Activated naive CD8-positive, alpha-beta T cell treated with anti-CD3 and anti-CD28 coated beads, Interleukin-2, amount 50 U/mL, for 24 hours (primary cell): ENCODE results near the gene GPR139.

Experiments
- ATAC-seq: fragments of 150-1000 bp; cut with Tn5 transposase; one replicate; pipeline ENCODE4 v1.10.0; 2021
- DNase-seq: peaks from one replicate; pipeline ENCODE4 v3.0.0; 2021
- H3K27ac Mint-ChIP-seq: one replicate; pipeline ENCODE4 v1.8.0; 2021; ENCODE audit warnings: mild to moderate bottlenecking, mixed read lengths
- H3K27me3 Mint-ChIP-seq: one replicate; pipeline ENCODE4 v1.8.0; 2021; ENCODE audit warnings: mixed read lengths
- H3K36me3 Mint-ChIP-seq: one replicate; pipeline ENCODE4 v1.8.0; 2021; ENCODE audit warnings: low read depth, mixed read lengths
- H3K4me1 Mint-ChIP-seq: one replicate; pipeline ENCODE4 v1.8.0; 2021; ENCODE audit warnings: mixed read lengths
- H3K4me3 Mint-ChIP-seq: one replicate; pipeline ENCODE4 v1.8.0; 2021; ENCODE audit warnings: mild to moderate bottlenecking, moderate library complexity, mixed read lengths
- H3K9me3 Mint-ChIP-seq: one replicate; pipeline ENCODE4 v1.8.0; 2021; ENCODE audit warnings: mixed read lengths

The GPR139 gene

DNA sequence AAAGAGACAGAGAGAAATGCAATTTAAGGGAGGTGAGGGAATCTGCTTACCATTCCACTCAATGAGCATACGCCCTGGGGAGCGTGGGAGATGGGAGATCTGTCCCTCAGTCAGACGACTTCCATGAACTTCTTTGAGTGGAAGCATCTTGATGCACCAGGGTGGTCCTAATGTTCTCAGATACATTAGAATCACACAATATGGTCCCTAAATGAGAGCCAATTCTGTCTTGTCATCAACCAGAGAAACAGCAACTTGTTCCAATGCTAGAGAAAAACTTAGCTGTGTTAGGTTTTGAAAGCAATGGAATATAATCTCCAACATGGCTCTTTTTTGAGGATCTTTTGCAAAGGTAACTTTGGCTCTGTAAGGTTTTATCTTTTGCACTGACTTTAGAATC, 44.1 kb downstream of the GPR139 start:
- Mint-ChIP-seq H3K27ac (no peak overlapping the region), H3K4me1 (no peaks in the 10 kb centered on the region), H3K27me3 (no peaks in the 10 kb centered on the region), H3K9me3 (peaks cover 9% of the 10 kb centered on the region), H3K4me3 (no peak overlapping the region), H3K36me3 (no peaks in the 10 kb centered on the region)
- DNase-seq (no peak), ATAC-seq (no peak)

GRCh38 chr16:20026361-20027072, 47.2 kb downstream of the GPR139 start:
- ATAC-seq (no peak), DNase-seq (no peak)
- Mint-ChIP-seq H3K27ac (no peak overlapping the region), H3K4me3 (no peak overlapping the region), H3K9me3 (no peaks in the 10 kb centered on the region), H3K4me1 (no peaks in the 10 kb centered on the region), H3K27me3 (no peaks in the 10 kb centered on the region), H3K36me3 (no peaks in the 10 kb centered on the region)

- H3K4me1 Mint-ChIP-seq = no peaks in the 10 kb centered on the region
- H3K27ac Mint-ChIP-seq = no peak overlapping the region
- no peaks in the 10 kb centered on the region for H3K9me3 Mint-ChIP-seq
- DNase-seq (no peak), ATAC-seq (no peak)
- no peaks in the 10 kb centered on the region for H3K27me3 Mint-ChIP-seq
- H3K4me3 Mint-ChIP-seq = no peak overlapping the region
- no peaks in the 10 kb centered on the region for H3K36me3 Mint-ChIP-seq
Observed at GRCh38 chr16:20023190-20023589, 50.5 kb downstream of the GPR139 start.

GRCh38 chr16:20020976-20021375, 52.7 kb downstream of the GPR139 start:
- ATAC-seq = no peak
- DNase-seq = no peak
- no peaks in the 10 kb centered on the region for H3K27me3 Mint-ChIP-seq
- H3K9me3 Mint-ChIP-seq = no peaks in the 10 kb centered on the region
- no peaks in the 10 kb centered on the region for H3K4me1 Mint-ChIP-seq
- H3K27ac Mint-ChIP-seq = no peak overlapping the region
- H3K36me3 Mint-ChIP-seq = no peaks in the 10 kb centered on the region
- H3K4me3 Mint-ChIP-seq = no peak overlapping the region

GRCh38 chr16:20020083-20020482, 53.6 kb downstream of the GPR139 start:
- H3K4me3 Mint-ChIP-seq = no peak overlapping the region

DNA sequence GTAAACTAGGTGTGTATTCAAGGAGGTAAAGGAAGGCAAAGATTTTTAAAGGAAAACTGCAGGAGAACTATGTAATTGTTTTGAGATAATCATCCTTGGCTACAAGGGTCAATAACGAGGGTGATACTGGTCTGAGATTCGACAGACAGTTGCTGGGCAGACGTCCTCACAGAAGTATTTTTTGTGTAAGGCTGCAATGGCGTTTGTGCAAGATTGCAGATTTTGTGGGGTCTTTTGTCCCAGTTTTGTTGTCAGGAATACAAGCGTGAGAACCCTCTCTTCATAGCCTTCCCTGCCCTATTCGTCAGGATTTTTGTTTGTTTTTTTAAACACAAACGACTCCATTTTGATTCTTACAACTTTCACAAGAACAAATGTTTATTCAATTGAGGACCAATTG, 57.5 kb downstream of the GPR139 start:
- no peaks in the 10 kb centered on the region for H3K4me1 Mint-ChIP-seq
- H3K27me3 Mint-ChIP-seq = no peaks in the 10 kb centered on the region
- no peaks in the 10 kb centered on the region for H3K36me3 Mint-ChIP-seq
- DNase-seq (no peak), ATAC-seq (no peak)
- H3K4me3 Mint-ChIP-seq = no peak overlapping the region
- no peak overlapping the region for H3K27ac Mint-ChIP-seq
- no peaks in the 10 kb centered on the region for H3K9me3 Mint-ChIP-seq

More at GRCh38 chr16:20020083-20020482, 53.6 kb downstream of the GPR139 start:
- no peaks in the 10 kb centered on the region for H3K9me3 Mint-ChIP-seq
- H3K36me3 Mint-ChIP-seq = no peaks in the 10 kb centered on the region
- no peak for DNase-seq
- H3K27ac Mint-ChIP-seq = no peak overlapping the region
- no peaks in the 10 kb centered on the region for H3K27me3 Mint-ChIP-seq
- no peaks in the 10 kb centered on the region for H3K4me1 Mint-ChIP-seq
- no peak for ATAC-seq

GRCh38 chr16:20004931-20005330, 68.8 kb downstream of the GPR139 start:
- ATAC-seq (no peak), DNase-seq (no peak)
- H3K27me3 Mint-ChIP-seq = no peaks in the 10 kb centered on the region
- no peaks in the 10 kb centered on the region for H3K4me1 Mint-ChIP-seq
- no peaks in the 10 kb centered on the region for H3K36me3 Mint-ChIP-seq
- no peak overlapping the region for H3K4me3 Mint-ChIP-seq
- H3K27ac Mint-ChIP-seq = no peak overlapping the region
- no peaks in the 10 kb centered on the region for H3K9me3 Mint-ChIP-seq

DNA sequence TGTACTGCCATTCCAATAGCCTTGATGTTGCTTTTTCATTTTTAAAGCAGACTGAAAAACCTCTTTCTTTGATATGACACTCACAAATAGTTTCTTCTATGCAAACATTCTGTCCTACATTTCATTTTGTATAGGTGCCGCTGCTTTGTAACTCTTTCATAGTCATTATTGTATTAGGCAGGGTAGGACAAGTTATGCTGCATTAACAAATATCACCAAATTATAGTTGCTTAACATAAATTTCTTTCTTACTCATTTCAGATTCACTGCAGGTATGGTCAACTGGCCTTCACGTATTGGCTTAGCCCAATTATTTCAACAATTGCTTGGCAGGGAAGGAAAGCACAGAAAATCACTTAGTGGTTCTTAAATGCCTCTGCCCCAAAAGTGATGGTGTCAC, 70.8 kb downstream of the GPR139 start:
- H3K36me3 Mint-ChIP-seq = no peaks in the 10 kb centered on the region

GRCh38 chr16:20001856-20002707, 71.6 kb downstream of the GPR139 start:
- no peak overlapping the region for H3K4me3 Mint-ChIP-seq
- H3K27ac Mint-ChIP-seq = no peak overlapping the region

More for the DNA sequence above, 70.8 kb downstream of the GPR139 start:
- no peak for DNase-seq
- no peak overlapping the region for H3K27ac Mint-ChIP-seq
- H3K4me3 Mint-ChIP-seq = no peak overlapping the region
- H3K4me1 Mint-ChIP-seq = no peaks in the 10 kb centered on the region
- ATAC-seq = no peak
- H3K9me3 Mint-ChIP-seq = no peaks in the 10 kb centered on the region
- no peaks in the 10 kb centered on the region for H3K27me3 Mint-ChIP-seq

GRCh38 chr16:19997734-19998133, 76.0 kb downstream of the GPR139 start:
- no peaks in the 10 kb centered on the region for H3K9me3 Mint-ChIP-seq
- ATAC-seq (no peak), DNase-seq (no peak)
- H3K27ac Mint-ChIP-seq = no peak overlapping the region
- no peaks in the 10 kb centered on the region for H3K4me1 Mint-ChIP-seq
- H3K4me3 Mint-ChIP-seq = no peak overlapping the region
- H3K36me3 Mint-ChIP-seq = no peaks in the 10 kb centered on the region
- H3K27me3 Mint-ChIP-seq = no peaks in the 10 kb centered on the region

More at GRCh38 chr16:20001856-20002707, 71.6 kb downstream of the GPR139 start:
- Mint-ChIP-seq H3K36me3 (no peaks in the 10 kb centered on the region), H3K9me3 (no peaks in the 10 kb centered on the region), H3K4me1 (no peaks in the 10 kb centered on the region), H3K27me3 (no peaks in the 10 kb centered on the region)
- DNase-seq (no peak), ATAC-seq (no peak)

DNA sequence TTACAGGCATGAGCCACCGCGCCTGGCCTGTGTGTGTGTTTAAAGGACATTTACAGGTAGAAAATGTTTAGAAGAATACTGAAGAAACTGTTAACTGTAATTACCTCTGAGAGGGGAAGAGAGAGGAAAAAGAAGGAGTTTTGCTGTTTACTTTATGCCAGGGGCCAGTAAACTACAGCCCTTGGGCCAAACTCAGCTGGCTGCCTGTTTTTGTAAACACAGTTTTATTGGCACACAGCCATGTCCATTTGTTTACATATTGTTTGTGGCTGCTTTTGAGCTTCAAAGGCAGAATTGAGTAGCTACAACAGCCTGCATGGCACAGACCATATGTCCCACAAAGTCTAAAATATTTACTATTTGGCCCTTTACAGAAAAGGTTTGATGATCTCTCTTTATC, 76.4 kb downstream of the GPR139 start:
- Mint-ChIP-seq H3K27me3 (no peaks in the 10 kb centered on the region), H3K27ac (no peak overlapping the region), H3K4me3 (no peak overlapping the region), H3K9me3 (no peaks in the 10 kb centered on the region), H3K4me1 (no peaks in the 10 kb centered on the region), H3K36me3 (no peaks in the 10 kb centered on the region)
- DNase-seq (no peak), ATAC-seq (no peak)

DNA sequence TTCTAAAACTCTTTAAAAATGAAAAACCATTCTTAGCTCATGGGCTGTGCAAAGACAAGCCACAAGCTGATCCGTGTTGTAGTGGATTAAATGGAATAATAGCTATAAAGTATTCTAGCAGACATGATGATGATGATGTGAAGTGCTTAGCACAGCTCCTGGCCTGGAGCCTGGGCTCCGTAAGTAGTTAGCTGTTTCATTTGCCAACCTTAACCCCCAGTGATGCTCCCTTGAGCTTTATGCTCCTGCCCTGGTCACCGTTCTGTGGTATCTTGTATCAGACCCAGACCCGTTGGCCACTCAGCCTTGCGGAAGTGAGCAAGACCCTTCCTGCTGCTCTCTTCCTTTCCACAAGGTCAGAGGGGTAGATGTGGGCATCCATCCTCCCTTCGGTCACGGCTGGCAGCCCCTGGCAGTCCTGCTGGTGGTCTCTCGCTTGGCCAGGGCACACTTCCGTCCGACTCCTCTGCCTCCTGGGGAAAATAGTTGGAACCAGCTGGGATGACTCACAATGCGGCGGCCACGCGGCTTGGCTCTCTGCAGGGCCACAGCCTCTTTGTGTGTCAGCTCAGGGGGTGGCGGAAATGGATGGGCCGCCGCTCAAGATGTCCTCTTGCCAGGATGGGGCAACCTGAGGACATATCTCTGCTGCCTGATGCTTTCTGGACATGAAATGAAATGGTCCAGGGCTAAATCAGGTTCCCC, 79.1 kb downstream of the GPR139 start:
- Mint-ChIP-seq H3K36me3 (no peaks in the 10 kb centered on the region), H3K27me3 (no peaks in the 10 kb centered on the region), H3K9me3 (no peaks in the 10 kb centered on the region), H3K4me3 (no peak overlapping the region), H3K4me1 (no peaks in the 10 kb centered on the region), H3K27ac (no peak overlapping the region)
- ATAC-seq = no peak
- DNase-seq = no peak

DNA sequence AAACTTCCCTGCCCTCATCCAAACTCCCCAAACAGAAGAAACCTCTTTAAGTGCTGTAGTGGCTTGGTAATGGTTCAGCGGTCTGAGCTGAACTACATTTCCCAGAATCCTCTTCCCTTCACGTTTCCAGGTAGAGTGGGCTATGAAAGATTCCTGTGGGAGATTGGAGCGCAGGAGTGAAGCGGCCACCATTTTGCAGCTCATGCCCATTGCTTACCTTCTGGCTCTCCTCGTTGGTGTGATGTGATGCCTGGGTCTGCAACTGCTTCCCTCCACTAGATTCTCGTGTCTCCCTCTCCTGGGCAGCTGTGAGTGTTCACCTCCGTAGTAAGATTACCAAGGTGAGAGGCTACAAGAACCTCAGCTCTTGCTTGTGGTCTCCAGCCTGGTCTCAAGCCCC, 82.1 kb downstream of the GPR139 start:
- no peaks in the 10 kb centered on the region for H3K27me3 Mint-ChIP-seq
- H3K36me3 Mint-ChIP-seq = no peaks in the 10 kb centered on the region
- DNase-seq = no peak
- ATAC-seq = no peak
- no peak overlapping the region for H3K4me3 Mint-ChIP-seq
- no peak overlapping the region for H3K27ac Mint-ChIP-seq
- no peaks in the 10 kb centered on the region for H3K9me3 Mint-ChIP-seq
- H3K4me1 Mint-ChIP-seq = no peaks in the 10 kb centered on the region

DNA sequence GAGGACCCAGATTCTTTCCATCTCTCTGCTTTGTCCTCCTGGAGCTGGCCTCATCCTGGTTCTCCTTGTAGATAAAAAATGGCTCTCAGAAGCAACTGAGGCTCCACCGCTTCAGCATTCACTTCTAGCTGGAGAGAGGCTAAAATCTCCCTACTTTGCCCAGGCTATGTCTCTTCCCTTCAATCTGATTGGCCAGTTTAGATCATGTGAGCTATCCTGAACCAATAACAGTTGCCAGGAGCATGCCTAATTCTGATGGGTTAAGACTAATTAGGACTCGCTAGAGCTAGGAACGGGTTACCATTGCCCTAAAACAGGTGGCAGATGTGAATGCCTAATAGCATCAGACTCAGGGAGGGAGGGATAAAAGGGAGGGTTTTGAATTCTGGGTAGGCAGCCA, 89.6 kb downstream of the GPR139 start:
- H3K4me1 Mint-ChIP-seq = no peaks in the 10 kb centered on the region
- H3K9me3 Mint-ChIP-seq = no peaks in the 10 kb centered on the region
- no peaks in the 10 kb centered on the region for H3K36me3 Mint-ChIP-seq
- DNase-seq (no peak), ATAC-seq (no peak)
- H3K4me3 Mint-ChIP-seq = no peak overlapping the region
- peaks cover 2% of the 10 kb centered on the region for H3K27me3 Mint-ChIP-seq
- H3K27ac Mint-ChIP-seq = no peak overlapping the region
